AG04449 (cell line): ENCODE results near the gene PTPRK.

Source experiments
- CTCF ChIA-PET: fragments of 350-600 bp; formaldehyde crosslinking; extraction: SDS; loops from one replicate; lab custom pipeline; 2021; ENCODE audit warnings: antibody characterized with exemption; lab: Yijun Ruan, JAX
- POLR2A ChIA-PET: fragments of 400-600, 350-600 bp; formaldehyde crosslinking; extraction: SDS; loops from one replicate; lab custom pipeline; 2020; ENCODE audit warnings: antibody characterized with exemption, inconsistent platforms; lab: Yijun Ruan, JAX
- DNase-seq: peaks from one replicate; pipeline ENCODE4 v3.0.0-alpha.2; 2010; ENCODE audit warnings: low read depth, low spot score
- H3K4me3 ChIP-seq: 2 replicates; pipeline ENCODE4 v1.5.1; 2011; ENCODE audit warnings: low read depth, mild to moderate bottlenecking, control low read depth, low read length
- TF ChIP-seq, protein P1 (sequence below): IDR thresholded peaks from one replicate; pipeline ENCODE4 v1.5.1; 2011; ENCODE audit warnings: mild to moderate bottlenecking, moderate library complexity, low read length, control low read depth, inconsistent platforms; ENCODE audit not compliant: insufficient read depth; ENCODE audit errors: missing control alignments

PTPRK gene

DNA sequence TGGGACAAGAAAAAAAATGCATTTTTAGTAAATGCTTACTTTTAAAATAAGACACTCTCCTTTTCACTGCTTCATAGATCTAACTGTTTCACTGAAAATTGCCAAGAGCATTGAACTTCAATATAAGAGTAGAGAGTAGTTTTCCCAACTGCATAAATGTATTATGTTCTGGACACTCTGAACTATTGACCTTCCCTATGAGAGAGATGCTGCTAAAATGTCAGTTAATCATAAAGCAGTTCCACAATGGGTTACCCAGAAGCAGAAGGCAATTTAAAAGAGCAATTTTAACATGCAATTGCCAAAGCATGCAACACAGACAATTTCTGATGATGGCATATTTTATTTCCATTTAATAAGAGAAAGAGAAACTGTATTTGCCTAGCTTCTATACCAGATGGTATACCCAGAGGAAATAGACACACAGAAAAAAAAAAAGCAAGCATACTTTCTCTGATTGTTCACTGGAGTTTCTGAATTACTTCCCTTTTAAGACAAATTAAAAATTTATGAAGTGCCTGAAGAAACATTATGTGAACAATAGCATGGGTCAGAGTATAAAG is 340.4 kb downstream of the PTPRK start:
- TF ChIP-seq, protein P1, sequence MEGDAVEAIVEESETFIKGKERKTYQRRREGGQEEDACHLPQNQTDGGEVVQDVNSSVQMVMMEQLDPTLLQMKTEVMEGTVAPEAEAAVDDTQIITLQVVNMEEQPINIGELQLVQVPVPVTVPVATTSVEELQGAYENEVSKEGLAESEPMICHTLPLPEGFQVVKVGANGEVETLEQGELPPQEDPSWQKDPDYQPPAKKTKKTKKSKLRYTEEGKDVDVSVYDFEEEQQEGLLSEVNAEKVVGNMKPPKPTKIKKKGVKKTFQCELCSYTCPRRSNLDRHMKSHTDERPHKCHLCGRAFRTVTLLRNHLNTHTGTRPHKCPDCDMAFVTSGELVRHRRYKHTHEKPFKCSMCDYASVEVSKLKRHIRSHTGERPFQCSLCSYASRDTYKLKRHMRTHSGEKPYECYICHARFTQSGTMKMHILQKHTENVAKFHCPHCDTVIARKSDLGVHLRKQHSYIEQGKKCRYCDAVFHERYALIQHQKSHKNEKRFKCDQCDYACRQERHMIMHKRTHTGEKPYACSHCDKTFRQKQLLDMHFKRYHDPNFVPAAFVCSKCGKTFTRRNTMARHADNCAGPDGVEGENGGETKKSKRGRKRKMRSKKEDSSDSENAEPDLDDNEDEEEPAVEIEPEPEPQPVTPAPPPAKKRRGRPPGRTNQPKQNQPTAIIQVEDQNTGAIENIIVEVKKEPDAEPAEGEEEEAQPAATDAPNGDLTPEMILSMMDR, result no peak
- no peak for DNase-seq
- POLR2A ChIA-PET, result no interaction called here

DNA sequence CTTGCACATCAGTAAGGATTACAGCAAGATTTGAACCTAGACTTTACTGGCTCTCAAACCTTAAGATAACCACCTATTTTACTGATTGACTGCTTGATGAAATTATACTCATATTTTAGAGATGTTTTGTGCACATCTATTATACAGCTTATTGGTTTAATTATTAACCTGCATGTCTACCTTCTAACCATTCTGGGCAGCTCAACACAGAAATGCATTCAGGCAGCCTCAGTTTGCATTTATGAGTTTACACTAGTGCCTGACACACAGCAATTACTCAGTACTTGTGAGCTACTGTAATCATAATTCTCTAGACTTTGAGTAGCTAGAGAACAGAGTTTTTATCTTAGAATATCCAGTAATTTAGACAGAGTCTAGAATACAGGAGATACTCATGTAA is 345.7 kb downstream of the PTPRK start:
- TF ChIP-seq, protein P1, result no peak
- no peak overlapping the region for H3K4me3 ChIP-seq
- POLR2A ChIA-PET, result no interaction called here
- CTCF ChIA-PET, result no interaction called here
- DNase-seq, result no peak

More for the DNA sequence above, 340.4 kb downstream of the PTPRK start:
- CTCF ChIA-PET, result no interaction called here
- H3K4me3 ChIP-seq, result no peak overlapping the region

DNA sequence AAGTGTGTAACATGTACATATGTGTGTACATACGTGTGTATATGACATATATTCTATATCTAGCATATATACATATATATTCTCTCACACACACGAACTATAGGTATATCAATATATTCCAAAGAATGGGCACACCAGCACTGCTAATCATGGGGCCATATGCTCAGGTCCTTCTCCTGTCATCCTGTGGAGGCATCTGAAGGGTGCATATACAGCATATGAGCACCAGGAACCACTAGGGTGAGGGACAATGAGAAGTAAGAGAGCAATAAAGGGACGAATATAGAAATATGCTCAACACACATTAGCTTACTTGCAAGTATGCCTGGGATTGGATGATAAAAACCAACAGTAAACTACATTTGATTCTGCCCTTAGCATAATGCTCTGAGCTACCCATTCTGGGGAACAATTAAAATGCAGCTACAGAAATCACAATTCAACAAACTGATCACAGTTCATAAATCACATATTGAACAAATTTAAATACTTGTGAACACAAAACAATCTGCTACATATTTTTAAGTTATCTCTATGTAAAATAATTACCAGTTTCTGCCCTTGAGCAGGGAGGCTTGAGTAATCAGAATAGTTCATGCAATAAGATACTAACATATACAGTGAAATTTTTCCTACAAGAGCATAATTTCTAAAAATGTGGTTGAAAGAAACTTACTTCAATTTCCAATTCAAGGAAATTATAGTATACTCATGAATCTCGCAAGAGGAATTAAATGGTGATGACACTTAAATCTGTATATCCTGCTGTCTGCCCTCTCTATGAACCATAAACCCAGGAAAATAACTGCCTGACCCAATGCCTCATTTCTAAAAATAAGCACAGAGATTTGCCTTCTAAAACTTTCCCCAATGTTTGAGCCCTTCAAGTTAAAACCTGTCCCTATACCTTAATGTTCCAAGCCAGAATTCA is 347.4 kb downstream of the PTPRK start:
- DNase-seq, result no peak
- TF ChIP-seq, protein P1, result no peak
- ChIA-PET POLR2A (no interaction called here), CTCF (no interaction called here)
- no peak overlapping the region for H3K4me3 ChIP-seq

DNA sequence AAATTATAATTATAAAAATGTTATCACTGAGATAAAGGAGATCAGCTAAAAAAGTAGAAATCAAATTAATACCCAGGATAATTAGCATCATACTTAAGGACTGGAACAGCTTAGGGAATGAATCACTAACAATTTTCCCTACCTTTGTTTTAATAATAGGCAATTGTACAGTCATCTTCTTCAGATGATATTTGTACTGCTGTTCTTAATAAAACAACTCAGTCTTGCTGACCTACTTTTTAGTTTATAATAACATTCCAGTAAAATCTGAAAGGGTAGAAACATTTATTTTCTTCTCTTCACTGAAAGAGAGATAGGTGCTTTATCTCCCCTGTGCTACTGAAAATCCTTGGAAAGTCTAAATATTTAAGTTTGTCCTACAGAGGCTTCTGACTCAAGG is 348.3 kb downstream of the PTPRK start:
- CTCF ChIA-PET, result no interaction called here
- POLR2A ChIA-PET, result no interaction called here
- TF ChIP-seq, protein P1, result no peak
- no peak overlapping the region for H3K4me3 ChIP-seq
- DNase-seq, result no peak

DNA sequence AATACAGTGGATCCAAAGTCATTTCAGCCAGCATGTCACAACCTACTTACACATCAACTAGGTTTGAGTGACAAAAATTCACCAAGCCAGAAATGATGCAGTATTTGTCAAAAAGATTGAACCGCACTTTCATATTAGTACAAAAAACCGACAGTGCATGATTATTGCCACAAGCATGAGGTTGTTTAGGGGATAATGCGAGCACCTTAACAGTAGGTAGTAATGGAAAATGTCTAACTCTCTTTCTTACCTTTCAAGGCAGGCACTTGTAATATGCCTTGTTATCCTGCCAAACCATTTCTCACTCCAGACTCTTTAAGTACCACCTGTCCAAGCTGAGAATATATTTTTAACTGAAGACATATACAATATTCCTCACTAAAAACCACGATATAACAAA is 349.2 kb downstream of the PTPRK start:
- TF ChIP-seq, protein P1, result no peak
- DNase-seq, result no peak
- H3K4me3 ChIP-seq, result no peak overlapping the region
- ChIA-PET CTCF (no interaction called here), POLR2A (no interaction called here)

DNA sequence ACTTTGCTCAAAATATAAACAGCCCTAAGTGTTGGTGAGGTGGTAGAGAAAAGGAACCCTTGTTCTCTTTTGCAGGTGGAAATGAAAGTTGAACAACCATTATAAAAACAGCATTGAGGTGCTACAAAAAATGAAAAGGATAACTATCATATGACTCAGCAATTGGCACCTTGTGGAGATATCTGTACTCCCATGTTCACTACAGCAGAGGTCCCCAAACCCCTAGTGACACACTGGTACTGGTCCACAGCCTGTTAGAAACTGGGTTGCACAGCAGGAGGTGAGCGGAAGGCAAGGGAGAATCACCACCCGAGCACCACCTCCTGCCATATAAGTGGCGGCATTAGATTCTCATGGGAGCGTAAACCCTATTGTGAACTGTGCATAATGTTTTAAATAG is 352.2 kb downstream of the PTPRK start:
- CTCF ChIA-PET, result no interaction called here
- POLR2A ChIA-PET, result no interaction called here
- DNase-seq, result no peak
- H3K4me3 ChIP-seq, result no peak overlapping the region
- TF ChIP-seq, protein P1, result no peak
